Fibroblast of the aortic adventitia (primary cell): Measurements from ENCODE around the gene GARIN1A. TPM values are rescaled to one million over a fixed set of nuclear protein-coding genes. Genes with fewer than 3 reads are reported as not detected.

ENCODE experiments used
- DNase-seq: peaks from one replicate; pipeline ENCODE4 v3.0.0-alpha.2; 2010; ENCODE audit warnings: low read depth
- H3K4me3 ChIP-seq: 2 replicates; pipeline ENCODE4 v1.5.1; 2011; ENCODE audit warnings: low read depth, mild to moderate bottlenecking, control low read depth, low read length, moderate library complexity
- total RNA-seq: library from RNA; depleted of rRNA; stranded (reverse); fragments of >200 nt; gene quantifications from 2 replicates; pipeline ENCODE4 v1.2.3, GENCODE V29; 2012; ENCODE audit warnings: low replicate concordance
- TF ChIP-seq, protein P1 (sequence below): IDR thresholded peaks from 2 replicates; pipeline ENCODE4 v1.5.1; 2011; ENCODE audit warnings: mild to moderate bottlenecking, low read length, control low read depth, inconsistent platforms; ENCODE audit not compliant: insufficient read depth

The GARIN1A gene
- total RNA-seq, 1 donor, result 1.2 TPM

DNA sequence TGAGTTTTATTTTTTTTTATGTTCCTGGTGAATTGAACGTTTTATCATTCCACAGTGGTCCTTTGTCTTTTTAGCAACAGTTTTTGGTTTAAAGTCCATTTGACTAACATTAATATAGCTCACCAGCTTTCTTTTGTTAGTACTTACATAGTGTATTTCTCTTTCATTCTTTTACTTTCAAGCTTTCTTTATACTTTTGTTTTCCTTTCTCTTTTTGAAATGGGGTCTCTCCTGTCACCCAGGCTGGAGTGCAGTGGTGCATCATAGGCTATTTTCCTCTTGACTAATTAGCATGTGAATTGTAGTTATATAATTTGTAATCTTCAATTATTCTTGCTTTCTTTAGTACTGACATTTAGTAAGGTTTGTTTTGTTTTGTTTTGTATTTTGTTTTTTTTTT, 27.8 kb downstream of the GARIN1A start:
- DNase-seq, result no peak
- TF ChIP-seq, protein P1, sequence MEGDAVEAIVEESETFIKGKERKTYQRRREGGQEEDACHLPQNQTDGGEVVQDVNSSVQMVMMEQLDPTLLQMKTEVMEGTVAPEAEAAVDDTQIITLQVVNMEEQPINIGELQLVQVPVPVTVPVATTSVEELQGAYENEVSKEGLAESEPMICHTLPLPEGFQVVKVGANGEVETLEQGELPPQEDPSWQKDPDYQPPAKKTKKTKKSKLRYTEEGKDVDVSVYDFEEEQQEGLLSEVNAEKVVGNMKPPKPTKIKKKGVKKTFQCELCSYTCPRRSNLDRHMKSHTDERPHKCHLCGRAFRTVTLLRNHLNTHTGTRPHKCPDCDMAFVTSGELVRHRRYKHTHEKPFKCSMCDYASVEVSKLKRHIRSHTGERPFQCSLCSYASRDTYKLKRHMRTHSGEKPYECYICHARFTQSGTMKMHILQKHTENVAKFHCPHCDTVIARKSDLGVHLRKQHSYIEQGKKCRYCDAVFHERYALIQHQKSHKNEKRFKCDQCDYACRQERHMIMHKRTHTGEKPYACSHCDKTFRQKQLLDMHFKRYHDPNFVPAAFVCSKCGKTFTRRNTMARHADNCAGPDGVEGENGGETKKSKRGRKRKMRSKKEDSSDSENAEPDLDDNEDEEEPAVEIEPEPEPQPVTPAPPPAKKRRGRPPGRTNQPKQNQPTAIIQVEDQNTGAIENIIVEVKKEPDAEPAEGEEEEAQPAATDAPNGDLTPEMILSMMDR, result no peak
- H3K4me3 ChIP-seq, result no peak overlapping the region

- TF ChIP-seq, protein P1, result no peak
- no peak for DNase-seq
- no peak overlapping the region for H3K4me3 ChIP-seq
Measured at GRCh38 chr7:128701062-128701785, 29.1 kb downstream of the GARIN1A start.

- H3K4me3 ChIP-seq, result no peak overlapping the region
- no peak for DNase-seq
- TF ChIP-seq, protein P1, result no peak
Measured at GRCh38 chr7:128703609-128704241, 31.6 kb downstream of the GARIN1A start.

- peak; percentile 51 for DNase-seq
- H3K4me3 ChIP-seq, result no peak overlapping the region
- TF ChIP-seq, protein P1, result peak; percentile 11
Measured at GRCh38 chr7:128705891-128706333, 33.8 kb downstream of the GARIN1A start.

- DNase-seq, result no peak
- no peak overlapping the region for H3K4me3 ChIP-seq
- TF ChIP-seq, protein P1, result no peak
Measured at GRCh38 chr7:128707752-128708151, 35.7 kb downstream of the GARIN1A start.

GRCh38 chr7:128708235-128708634, 36.1 kb downstream of the GARIN1A start:
- TF ChIP-seq, protein P1, result no peak
- DNase-seq, result no peak
- no peak overlapping the region for H3K4me3 ChIP-seq
